ENCODE results near the gene EDDM13.

- TF ChIP-seq, protein P1, sequence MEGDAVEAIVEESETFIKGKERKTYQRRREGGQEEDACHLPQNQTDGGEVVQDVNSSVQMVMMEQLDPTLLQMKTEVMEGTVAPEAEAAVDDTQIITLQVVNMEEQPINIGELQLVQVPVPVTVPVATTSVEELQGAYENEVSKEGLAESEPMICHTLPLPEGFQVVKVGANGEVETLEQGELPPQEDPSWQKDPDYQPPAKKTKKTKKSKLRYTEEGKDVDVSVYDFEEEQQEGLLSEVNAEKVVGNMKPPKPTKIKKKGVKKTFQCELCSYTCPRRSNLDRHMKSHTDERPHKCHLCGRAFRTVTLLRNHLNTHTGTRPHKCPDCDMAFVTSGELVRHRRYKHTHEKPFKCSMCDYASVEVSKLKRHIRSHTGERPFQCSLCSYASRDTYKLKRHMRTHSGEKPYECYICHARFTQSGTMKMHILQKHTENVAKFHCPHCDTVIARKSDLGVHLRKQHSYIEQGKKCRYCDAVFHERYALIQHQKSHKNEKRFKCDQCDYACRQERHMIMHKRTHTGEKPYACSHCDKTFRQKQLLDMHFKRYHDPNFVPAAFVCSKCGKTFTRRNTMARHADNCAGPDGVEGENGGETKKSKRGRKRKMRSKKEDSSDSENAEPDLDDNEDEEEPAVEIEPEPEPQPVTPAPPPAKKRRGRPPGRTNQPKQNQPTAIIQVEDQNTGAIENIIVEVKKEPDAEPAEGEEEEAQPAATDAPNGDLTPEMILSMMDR (conservative IDR thresholded peaks at IDR 0.05; ENCODE audit: low read length): peak; percentile 90
- no peak for TF ChIP-seq EZH2phosphoT487 (IDR thresholded peaks at IDR 0.05; ENCODE audit: borderline replicate concordance)
These were observed 61.0 kb downstream of the EDDM13 start for GRCh38 chr19:56333506-56333905.
